H1 (cell line): Measurements from ENCODE around the gene LRRK1. TPM values are rescaled to one million over a fixed set of nuclear protein-coding genes. Genes with fewer than 3 reads are reported as not detected.

ENCODE experiments used
- CTCF ChIA-PET: fragments of 300-600 bp; sonication (Branson Sonifier 250); formaldehyde crosslinking; loops from one replicate; lab custom pipeline; 2021; ENCODE audit not compliant: partially characterized antibody; lab: Charles Lee
- POLR2A ChIA-PET: fragments of 300-600 bp; sonication (Branson Sonifier 250); formaldehyde crosslinking; loops from one replicate; lab custom pipeline; 2021; ENCODE audit warnings: inconsistent platforms; ENCODE audit not compliant: partially characterized antibody; lab: Charles Lee
- DNase-seq, 2 experiments: peaks; one replicate each; pipeline versions ENCODE4 v3.0.0 to v3.0.0-alpha.2; 2010 to 2022; ENCODE audit warnings: low spot score in 2 of 2, low read depth in 1 of 2, mixed read lengths in 1 of 2
- FAIRE-seq: peaks from 2 replicates; lab custom pipeline; 2011; peaks lifted over from hg19 to GRCh38; lab: Jason Lieb, UNC
- H2AFZ ChIP-seq: 2 replicates; pipeline ENCODE4 v1.8.1; 2012; ENCODE audit warnings: low read length, inconsistent platforms
- H2AK5ac ChIP-seq: 2 replicates; pipeline ENCODE4 v1.6.1; 2013; ENCODE audit warnings: low read depth, low read length
- H2BK120ac ChIP-seq: replicated peaks from 2 replicates; pipeline ENCODE3; 2013; ENCODE audit warnings: low read depth, low read length, inconsistent platforms
- H2BK12ac ChIP-seq: 2 replicates; pipeline ENCODE4 v1.6.1; 2013; ENCODE audit warnings: low read depth, low read length
- H2BK15ac ChIP-seq: 2 replicates; pipeline ENCODE4 v1.6.1; 2013; ENCODE audit warnings: low read length
- H2BK20ac ChIP-seq: 2 replicates; pipeline ENCODE4 v1.6.1; 2013; ENCODE audit warnings: low read length
- H2BK5ac ChIP-seq: 2 replicates; pipeline ENCODE4 v1.6.1; 2013; ENCODE audit warnings: low read depth, low read length
- H3K14ac ChIP-seq: 2 replicates; pipeline ENCODE4 v1.6.1; 2013; ENCODE audit warnings: inconsistent platforms; ENCODE audit not compliant: insufficient read length
- H3K18ac ChIP-seq: 2 replicates; pipeline ENCODE4 v1.6.1; 2013; ENCODE audit warnings: low read length; ENCODE audit errors: extremely low read depth
- H3K23ac ChIP-seq: 2 replicates; pipeline ENCODE4 v1.6.1; 2013; ENCODE audit warnings: inconsistent platforms; ENCODE audit not compliant: insufficient read length
- H3K23me2 ChIP-seq: 2 replicates; pipeline ENCODE4 v1.6.1; 2013; ENCODE audit warnings: low read depth, low read length
- H3K27ac ChIP-seq: 2 replicates; pipeline ENCODE4 v1.6.1; 2011; ENCODE audit warnings: low read depth, low read length, inconsistent platforms
- H3K27me3 ChIP-seq, 4 experiments: replicated peaks in 1 of 4; 1 replicate in 1 of 4; 2 replicates in 3 of 4; pipeline versions ENCODE4 v1.6.1 to v1.8.1; 2011 to 2013; ENCODE audit warnings: low read length in 3 of 4, mild to moderate bottlenecking in 3 of 4, inconsistent platforms in 2 of 4, mixed read lengths in 2 of 4, moderate library complexity in 1 of 4; ENCODE audit not compliant: control insufficient read depth in 3 of 4, insufficient read depth in 3 of 4; ENCODE audit errors: extremely low read depth in 1 of 4
- H3K36me3 ChIP-seq, 4 experiments: 2 replicates each; pipeline versions ENCODE4 v1.6.1 to v1.8.1; 2011 to 2013; ENCODE audit warnings: mild to moderate bottlenecking in 4 of 4, low read length in 3 of 4, moderate library complexity in 2 of 4, control low read depth in 1 of 4, inconsistent platforms in 1 of 4; ENCODE audit not compliant: insufficient read depth in 4 of 4, control insufficient read depth in 2 of 4
- H3K4ac ChIP-seq: replicated peaks from 2 replicates; pipeline ENCODE3; 2013; ENCODE audit warnings: low read length, low read depth, mixed read lengths, inconsistent platforms; ENCODE audit not compliant: insufficient read length
- H3K4me1 ChIP-seq, 4 experiments: replicated peaks in 1 of 4; 1 replicate in 1 of 4; 2 replicates in 3 of 4; pipeline versions ENCODE4 v1.6.1 to v1.8.1; 2011 to 2013; ENCODE audit warnings: low read length in 3 of 4, inconsistent platforms in 2 of 4, mixed read lengths in 1 of 4; ENCODE audit not compliant: insufficient read depth in 4 of 4, control insufficient read depth in 3 of 4
- H3K4me2 ChIP-seq, 2 experiments: 2 replicates each; pipeline versions ENCODE4 v1.6.1 to v1.8.1; 2011 to 2013; ENCODE audit warnings: low read depth in 2 of 2, low read length in 2 of 2, control low read depth in 1 of 2, inconsistent platforms in 1 of 2, mild to moderate bottlenecking in 1 of 2; ENCODE audit not compliant: insufficient read depth in 1 of 2
- H3K4me3 ChIP-seq, 4 experiments: fragments of 200-600, 300-600 bp in 1 of 4; sonication (generic), shearing (Covaris generic), sonication (Bioruptor Twin) in 1 of 4; 2 replicates each; pipeline versions ENCODE4 v1.5.1 to v1.8.1; 2011 to 2016; ENCODE audit warnings: low read length in 4 of 4, low read depth in 3 of 4, control low read depth in 2 of 4, inconsistent platforms in 2 of 4, mild to moderate bottlenecking in 2 of 4, mixed read lengths in 1 of 4, moderate library complexity in 1 of 4; ENCODE audit not compliant: insufficient read depth in 2 of 4; ENCODE audit errors: extremely low read depth in 1 of 4
- H3K56ac ChIP-seq: replicated peaks from 2 replicates; pipeline ENCODE3; 2013; ENCODE audit warnings: low read depth, mild to moderate bottlenecking, mixed read lengths, low read length, inconsistent platforms; ENCODE audit not compliant: insufficient read length
- H3K79me1 ChIP-seq: 2 replicates; pipeline ENCODE4 v1.6.1; 2013; ENCODE audit warnings: low read depth, low read length, control low read depth
- H3K79me2 ChIP-seq, 2 experiments: 2 replicates each; pipeline versions ENCODE4 v1.6.1 to v1.8.1; 2012 to 2013; ENCODE audit warnings: low read length in 2 of 2, mild to moderate bottlenecking in 2 of 2, inconsistent platforms in 1 of 2; ENCODE audit not compliant: insufficient read depth in 2 of 2, control insufficient read depth in 1 of 2
- H3K9ac ChIP-seq, 4 experiments: replicated peaks in 1 of 4; 1 replicate in 1 of 4; 2 replicates in 3 of 4; pipeline versions ENCODE4 v1.6.1 to v1.8.1; 2011 to 2013; ENCODE audit warnings: low read depth in 3 of 4, low read length in 3 of 4, control low read depth in 2 of 4, mild to moderate bottlenecking in 2 of 4, moderate library complexity in 2 of 4, inconsistent platforms in 1 of 4; ENCODE audit errors: extremely low read depth in 1 of 4
- H3K9me3 ChIP-seq, 2 experiments: 2 replicates each; pipeline versions ENCODE4 v1.6.1 to v1.8.1; 2012 to 2013; ENCODE audit warnings: mild to moderate bottlenecking in 2 of 2, moderate library complexity in 2 of 2, control low read depth in 1 of 2, inconsistent platforms in 1 of 2, low read depth in 1 of 2, low read length in 1 of 2, mixed read lengths in 1 of 2; ENCODE audit not compliant: insufficient read depth in 2 of 2
- H4K20me1 ChIP-seq, 2 experiments: replicated peaks in 1 of 2; 2 replicates each; pipeline versions ENCODE3 to v1.8.1; 2011 to 2013; ENCODE audit warnings: inconsistent platforms in 2 of 2, low read length in 2 of 2, mild to moderate bottlenecking in 1 of 2; ENCODE audit not compliant: insufficient read depth in 2 of 2, control insufficient read depth in 1 of 2
- H4K5ac ChIP-seq: 2 replicates; pipeline ENCODE4 v1.6.1; 2013; ENCODE audit warnings: low read length, low read depth, mixed read lengths, inconsistent platforms; ENCODE audit not compliant: insufficient read length
- H4K8ac ChIP-seq: 2 replicates; pipeline ENCODE4 v1.8.0; 2013; ENCODE audit warnings: mild to moderate bottlenecking, moderate library complexity, low read length, inconsistent platforms; ENCODE audit not compliant: insufficient read depth; ENCODE audit errors: extremely low read depth
- H4K91ac ChIP-seq: replicated peaks from 2 replicates; pipeline ENCODE3; 2013; ENCODE audit warnings: low read length, mixed read lengths, inconsistent platforms; ENCODE audit not compliant: insufficient read length
- CREB1 ChIP-seq: IDR thresholded peaks from 2 replicates; pipeline ENCODE4 v1.6.1; 2012; ENCODE audit warnings: inconsistent platforms
- KDM1A ChIP-seq: fragments of 200-600, 300-600 bp; sonication (generic); IDR thresholded peaks from 2 replicates; pipeline ENCODE4 v1.7.1; 2016; ENCODE audit warnings: mild to moderate bottlenecking, low read length, borderline replicate concordance
- KDM4A ChIP-seq: IDR thresholded peaks from one replicate; pipeline ENCODE4 v1.7.1; 2012; ENCODE audit warnings: low read depth, mild to moderate bottlenecking, moderate library complexity, low read length, inconsistent platforms; ENCODE audit not compliant: severe bottlenecking
- SP2 ChIP-seq: IDR thresholded peaks from 2 replicates; pipeline ENCODE4 v1.6.1; 2012; ENCODE audit warnings: mild to moderate bottlenecking, low read length, inconsistent platforms
- SP4 ChIP-seq: IDR thresholded peaks from 2 replicates; pipeline ENCODE4 v1.6.1; 2012; ENCODE audit warnings: low read length, inconsistent platforms
- USF2 ChIP-seq: IDR thresholded peaks from 2 replicates; pipeline ENCODE4 v1.6.1; 2011; ENCODE audit warnings: low read length, improper control_type of control experiment
- WGBS, 2 experiments: shearing (Covaris generic) in 1 of 2; methylation state at CpG; one replicate each; pipeline versions ENCODE4 v1.1.6 to v1.1.7; 2013 to 2015; ENCODE audit warnings: low lambda C conversion rate in 2 of 2, mixed read lengths in 2 of 2, inconsistent platforms in 1 of 2, low coverage in 1 of 2, missing lambda C conversion rate in 1 of 2; ENCODE audit not compliant: insufficient replicate concordance in 2 of 2, insufficient coverage in 1 of 2, insufficient read length in 1 of 2; ENCODE audit errors: extremely low coverage in 1 of 2, missing lambda C conversion rate in 1 of 2; 5-methylcytosine and 5-hydroxymethylcytosine counted together
- polyA plus RNA-seq, 7 experiments: library from polyadenylated mRNA; depleted of rRNA in 3 of 7; stranded (reverse) in 5 of 7; unstranded in 2 of 7; fragments of >200 nt in 5 of 7; fragments of 200-250 nt in 2 of 7; gene quantifications; 1 replicate in 5 of 7; 2 replicates in 1 of 7; 4 replicates in 1 of 7; pipeline versions ENCODE4 v1.2.1 to v1.2.3, GENCODE V29; 2011 to 2013; ENCODE audit warnings: missing spikeins in 2 of 7, mixed read lengths in 2 of 7
- total RNA-seq: library from RNA; stranded (reverse); fragmentation: NEBNext Ultra II Directional; extraction: Animal tissue kit (Norgen Biotek cat#: 25700); gene quantifications from 2 replicates; pipeline ENCODE4 v1.2.1, GENCODE V29; 2021
- TF ChIP-seq, protein P1 (sequence below): IDR thresholded peaks from 2 replicates; pipeline ENCODE4 v1.6.1; 2011; ENCODE audit warnings: low read depth, mild to moderate bottlenecking, low read length; ENCODE audit not compliant: insufficient read depth

LRRK1 gene
- total and polyA plus RNA-seq, 2 of the 8 experiments (the other 6 are each of a cell fraction or from before 2014, with no cell fraction given), result 1.2 to 3.6 TPM

- Histone ChIP-seq H3K79me2 (no peaks in the 10 kb centered on the region), H3K23ac (no peak overlapping the region), H3K56ac (no peak overlapping the region), H4K20me1 (peaks cover 0 to 1% of the 10 kb centered on the region in 2 experiments), H3K4ac (no peak overlapping the region), H3K4me1 (peaks cover 0 to 5% (median 3%) of the 10 kb centered on the region in 4 experiments; a peak in 2 of 7 replicates), H2BK120ac (no peak overlapping the region), H3K9me3 (no peaks in the 10 kb centered on the region), H2BK15ac (no peak overlapping the region), H4K5ac (no peak overlapping the region), H2BK12ac (no peak overlapping the region), H3K23me2 (peaks cover 7% of the 10 kb centered on the region; the same call in 1 of the 2 replicates), H3K27me3 (peaks cover 9 to 24% (median 23%) of the 10 kb centered on the region in 4 experiments), H3K18ac (no peak overlapping the region), H4K91ac (no peak overlapping the region), H3K36me3 (no peaks in the 10 kb centered on the region), H2BK5ac (no peak overlapping the region), H3K27ac (no peak overlapping the region), H3K4me2 (no peak overlapping the region), H2AFZ (no peak overlapping the region), H4K8ac (no peak overlapping the region), H3K4me3 (no peak overlapping the region), H3K9ac (no peak overlapping the region), H2BK20ac (no peak overlapping the region), H3K14ac (no peak overlapping the region), H3K79me1 (no peaks in the 10 kb centered on the region), H2AK5ac (no peak overlapping the region)
- FAIRE-seq (no peak), DNase-seq (no peak)
- ChIA-PET CTCF (interaction anchor here (0.6 to 1.8 kb wide), 6 partner anchors 14 to 367 kb away, joined by 3 to 9 read pairs (median 3); partner anchors contain the start of gene CHSY1), POLR2A (no interaction called here)
- no peak for TF ChIP-seq KDM1A
- no peak for TF ChIP-seq SP2
- TF ChIP-seq KDM4A, result no peak
- no peak for TF ChIP-seq CREB1
- no peak for TF ChIP-seq USF2
- TF ChIP-seq, protein P1, sequence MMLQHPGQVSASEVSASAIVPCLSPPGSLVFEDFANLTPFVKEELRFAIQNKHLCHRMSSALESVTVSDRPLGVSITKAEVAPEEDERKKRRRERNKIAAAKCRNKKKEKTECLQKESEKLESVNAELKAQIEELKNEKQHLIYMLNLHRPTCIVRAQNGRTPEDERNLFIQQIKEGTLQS, result no peak
- no peak for TF ChIP-seq SP4
- 81% methylated on average over 8 of the region's 8 CpGs; no CpG with 5 or more reads in 1 of the 2 experiments for WGBS, 2 experiments
Observed at GRCh38 chr15:100885116-100885515, 34.0 kb upstream of the LRRK1 start.
